HPDE6-E6E7 (cell line): ENCODE results near the gene PCDHA7.
A peak's percentile ranks its signal among the peaks of the same experiment; 100 is the strongest.
"Not testable (repeated sequence)": the region's sequence is repeated elsewhere in the genome, so short reads cannot be mapped to it uniquely, and the experiment has no call there.

Experiments
- DNase-seq: peaks from one replicate; pipeline ENCODE4 v3.0.0; 2011; ENCODE audit warnings: missing footprints; ENCODE audit errors: extremely low spot score

The PCDHA7 gene

GRCh38 chr5:140833993-140834392 lies at the start of gene PCDHA7:
Gene PCDHA7, plus strand, starts transcription at chr5:140834269. Its CDS starts 115 bp downstream, at chr5:140834384.
- DNase-seq: no peak

GRCh38 chr5:140785905-140786686 lies 48.0 kb upstream of the PCDHA7 start, which contains the start of gene PCDHA1:
Gene PCDHA1, plus strand, starts transcription at chr5:140786140.
- DNase-seq: no peak

DNA sequence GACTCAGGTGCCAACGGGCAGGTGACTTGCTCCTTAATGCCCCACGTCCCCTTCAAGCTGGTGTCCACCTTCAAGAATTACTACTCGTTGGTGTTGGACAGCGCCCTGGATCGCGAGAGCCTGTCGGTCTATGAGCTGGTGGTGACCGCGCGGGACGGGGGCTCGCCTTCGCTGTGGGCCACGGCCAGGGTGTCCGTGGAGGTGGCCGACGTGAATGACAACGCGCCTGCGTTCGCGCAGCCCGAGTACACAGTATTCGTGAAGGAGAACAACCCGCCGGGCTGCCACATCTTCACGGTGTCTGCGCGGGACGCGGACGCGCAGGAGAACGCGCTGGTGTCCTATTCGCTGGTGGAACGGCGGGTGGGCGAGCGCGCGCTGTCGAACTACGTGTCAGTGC lies 46.6 kb upstream of the PCDHA7 start:
- not testable (repeated sequence) for DNase-seq

- not testable (repeated sequence) for DNase-seq
These were observed 46.1 kb upstream of the PCDHA7 start for GRCh38 chr5:140787849-140788504.

DNA sequence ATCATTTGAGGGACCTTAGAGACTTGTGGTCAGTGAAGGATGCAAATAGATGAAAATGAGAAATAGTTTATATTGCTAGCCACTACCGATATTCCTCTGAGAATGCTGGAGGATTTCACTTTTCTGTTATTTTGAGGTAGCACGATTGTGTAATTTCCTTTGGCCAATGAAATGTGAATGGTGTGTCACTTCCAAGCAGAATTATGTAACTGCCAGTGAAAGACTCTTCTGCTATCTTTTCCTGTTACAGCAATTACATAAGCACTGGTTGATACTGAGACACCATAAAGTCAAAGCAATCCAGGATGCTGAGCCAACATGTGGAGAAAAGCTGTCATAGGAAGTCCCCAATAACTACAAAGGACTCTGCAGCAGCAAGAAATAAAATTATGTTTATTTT lies 43.0 kb upstream of the PCDHA7 start:
- DNase-seq: no peak

DNA sequence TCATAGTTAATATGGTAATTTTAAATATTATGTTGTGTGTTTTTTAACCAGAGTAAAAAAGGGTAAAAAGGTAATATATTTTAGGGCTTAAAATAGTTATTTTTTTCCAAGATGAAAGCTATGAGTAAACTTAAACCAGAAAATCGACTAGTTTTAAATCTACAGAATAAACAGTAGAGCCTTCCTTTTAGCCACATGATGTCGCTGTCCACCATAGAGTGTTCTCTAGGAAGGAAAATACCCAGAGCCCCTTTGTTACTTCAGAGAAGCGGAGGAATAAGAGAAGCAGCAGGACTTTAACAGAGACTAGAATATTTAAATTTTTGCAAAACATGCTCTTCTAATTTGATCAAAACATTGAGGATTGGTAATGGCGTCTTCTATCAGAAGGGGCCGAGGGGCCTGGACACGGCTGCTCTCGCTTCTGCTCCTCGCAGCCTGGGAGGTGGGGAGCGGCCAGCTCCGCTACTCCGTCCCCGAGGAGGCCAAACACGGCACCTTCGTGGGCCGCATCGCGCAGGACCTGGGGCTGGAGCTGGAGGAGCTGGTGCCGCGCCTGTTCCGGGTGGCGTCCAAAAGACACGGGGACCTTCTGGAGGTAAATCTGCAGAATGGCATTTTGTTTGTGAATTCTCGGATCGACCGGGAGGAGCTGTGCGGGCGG lies 39.3 kb upstream of the PCDHA7 start, which contains the start of gene PCDHA2:
TSS of gene PCDHA2 (plus strand) at position 258 of the 664 bp plus-strand sequence.
- DNase-seq: no peak

GRCh38 chr5:140795259-140795641 lies 38.8 kb upstream of the PCDHA7 start:
- no peak for DNase-seq

DNA sequence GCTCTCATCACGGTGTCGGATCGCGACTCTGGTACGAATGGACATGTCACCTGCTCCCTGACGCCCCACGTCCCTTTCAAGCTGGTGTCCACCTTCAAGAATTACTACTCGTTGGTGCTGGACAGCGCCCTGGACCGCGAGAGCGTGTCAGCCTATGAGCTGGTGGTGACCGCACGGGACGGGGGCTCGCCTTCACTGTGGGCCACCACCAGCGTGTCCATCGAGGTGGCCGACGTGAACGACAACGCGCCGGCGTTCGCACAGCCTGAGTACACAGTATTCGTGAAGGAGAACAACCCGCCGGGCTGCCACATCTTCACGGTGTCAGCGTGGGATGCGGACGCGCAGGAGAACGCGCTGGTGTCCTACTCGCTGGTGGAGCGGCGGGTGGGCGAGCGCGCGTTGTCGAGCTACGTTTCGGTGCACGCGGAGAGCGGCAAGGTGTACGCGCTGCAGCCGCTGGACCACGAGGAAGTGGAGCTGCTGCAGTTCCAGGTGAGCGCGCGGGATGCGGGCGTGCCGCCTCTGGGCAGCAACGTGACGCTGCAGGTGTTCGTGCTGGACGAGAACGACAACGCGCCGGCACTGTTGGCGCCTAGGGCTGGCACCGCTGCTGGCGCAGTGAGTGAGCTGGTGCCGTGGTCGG lies 37.9 kb upstream of the PCDHA7 start:
- not testable (repeated sequence) for DNase-seq

DNA sequence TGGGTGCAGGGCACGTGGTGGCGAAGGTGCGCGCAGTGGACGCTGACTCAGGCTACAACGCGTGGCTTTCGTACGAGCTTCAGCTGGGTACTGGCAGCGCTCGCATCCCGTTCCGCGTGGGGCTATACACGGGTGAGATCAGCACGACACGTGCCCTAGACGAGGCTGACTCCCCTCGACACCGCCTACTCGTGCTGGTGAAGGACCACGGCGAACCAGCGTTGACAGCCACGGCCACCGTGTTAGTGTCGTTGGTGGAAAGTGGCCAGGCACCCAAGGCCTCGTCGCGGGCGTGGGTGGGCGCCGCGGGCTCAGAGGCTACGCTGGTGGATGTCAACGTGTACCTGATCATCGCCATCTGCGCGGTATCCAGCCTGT lies 37.4 kb upstream of the PCDHA7 start:
- DNase-seq: no peak

GRCh38 chr5:140800816-140801493 lies 33.1 kb upstream of the PCDHA7 start, which contains the start of gene PCDHA3:
Gene PCDHA3, plus strand, starts transcription at chr5:140801057.
- no peak for DNase-seq

DNA sequence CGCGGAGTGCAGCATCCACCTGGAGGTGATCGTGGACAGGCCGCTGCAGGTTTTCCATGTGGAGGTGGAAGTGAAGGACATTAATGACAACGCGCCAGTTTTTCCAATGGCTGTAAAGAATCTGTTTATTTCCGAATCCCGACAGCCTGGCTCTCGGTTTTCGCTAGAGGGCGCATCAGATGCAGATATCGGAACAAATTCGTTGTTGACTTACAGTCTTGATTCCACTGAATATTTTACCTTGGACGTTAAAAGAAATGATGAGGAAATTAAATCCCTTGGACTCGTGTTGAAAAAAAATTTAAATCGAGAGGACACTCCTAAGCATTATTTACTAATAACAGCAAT lies 32.6 kb upstream of the PCDHA7 start:
- no peak for DNase-seq

DNA sequence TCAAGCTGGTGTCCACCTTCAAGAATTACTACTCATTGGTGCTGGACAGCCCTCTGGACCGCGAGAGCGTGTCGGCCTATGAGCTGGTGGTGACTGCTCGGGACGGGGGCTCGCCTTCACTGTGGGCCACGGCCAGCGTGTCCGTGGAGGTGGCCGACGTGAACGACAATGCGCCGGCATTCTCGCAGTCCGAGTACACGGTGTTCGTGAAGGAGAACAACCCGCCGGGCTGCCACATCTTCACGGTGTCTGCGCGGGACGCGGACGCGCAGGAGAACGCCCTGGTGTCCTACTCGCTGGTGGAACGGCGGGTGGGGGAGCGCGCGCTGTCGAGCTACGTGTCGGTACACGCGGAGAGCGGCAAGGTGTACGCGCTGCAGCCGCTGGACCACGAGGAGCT lies 31.7 kb upstream of the PCDHA7 start:
- not testable (repeated sequence) for DNase-seq

DNA sequence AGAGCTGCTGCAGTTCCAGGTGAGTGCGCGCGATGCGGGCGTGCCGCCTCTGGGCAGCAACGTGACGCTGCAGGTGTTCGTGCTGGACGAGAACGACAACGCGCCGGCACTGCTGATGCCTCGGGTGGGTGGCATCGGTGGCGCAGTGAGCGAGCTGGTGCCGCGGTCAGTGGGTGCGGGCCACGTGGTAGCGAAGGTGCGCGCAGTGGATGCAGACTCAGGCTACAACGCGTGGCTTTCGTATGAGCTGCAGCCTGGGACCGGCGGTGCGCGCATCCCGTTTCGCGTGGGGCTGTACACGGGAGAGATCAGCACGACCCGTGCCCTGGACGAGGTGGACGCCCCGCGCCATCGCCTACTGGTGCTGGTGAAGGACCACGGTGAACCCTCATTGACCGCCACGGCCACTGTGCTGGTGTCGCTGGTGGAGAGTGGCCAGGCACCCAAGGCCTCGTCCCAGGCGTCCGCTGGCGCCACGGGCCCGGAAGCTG lies 31.2 kb upstream of the PCDHA7 start:
- no peak for DNase-seq

GRCh38 chr5:140806834-140807775 lies 27.0 kb upstream of the PCDHA7 start, which contains the start of gene PCDHA4:
Gene PCDHA4, plus strand, starts transcription at chr5:140807068.
- DNase-seq: peak; percentile 11

DNA sequence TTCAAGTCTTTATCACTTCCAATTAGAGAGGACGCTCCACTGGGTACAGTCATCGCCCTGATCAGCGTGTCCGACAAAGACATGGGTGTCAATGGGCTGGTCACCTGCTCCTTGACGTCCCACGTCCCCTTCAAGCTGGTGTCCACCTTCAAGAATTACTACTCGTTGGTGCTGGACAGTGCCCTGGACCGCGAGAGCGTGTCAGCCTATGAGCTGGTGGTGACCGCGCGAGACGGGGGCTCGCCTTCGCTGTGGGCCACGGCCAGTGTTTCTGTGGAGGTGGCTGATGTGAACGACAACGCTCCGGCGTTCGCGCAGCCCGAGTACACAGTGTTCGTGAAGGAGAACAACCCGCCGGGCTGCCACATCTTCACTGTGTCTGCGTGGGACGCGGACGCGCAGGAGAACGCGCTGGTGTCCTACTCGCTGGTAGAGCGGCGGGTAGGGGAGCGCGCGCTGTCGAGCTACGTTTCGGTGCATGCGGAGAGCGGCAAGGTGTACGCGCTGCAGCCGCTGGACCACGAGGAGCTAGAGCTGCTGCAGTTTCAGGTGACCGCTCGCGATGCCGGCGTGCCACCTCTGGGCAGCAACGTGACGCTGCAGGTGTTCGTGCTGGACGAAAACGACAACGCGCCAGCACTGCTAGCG lies 25.7 kb upstream of the PCDHA7 start:
- not testable (repeated sequence) for DNase-seq

GRCh38 chr5:140808889-140809291 lies 25.2 kb upstream of the PCDHA7 start:
- no peak for DNase-seq

- no peak for DNase-seq
These were observed 12.4 kb upstream of the PCDHA7 start, which contains the start of gene PCDHA5 for GRCh38 chr5:140821375-140822280. Gene PCDHA5, plus strand, starts transcription at chr5:140821613.

DNA sequence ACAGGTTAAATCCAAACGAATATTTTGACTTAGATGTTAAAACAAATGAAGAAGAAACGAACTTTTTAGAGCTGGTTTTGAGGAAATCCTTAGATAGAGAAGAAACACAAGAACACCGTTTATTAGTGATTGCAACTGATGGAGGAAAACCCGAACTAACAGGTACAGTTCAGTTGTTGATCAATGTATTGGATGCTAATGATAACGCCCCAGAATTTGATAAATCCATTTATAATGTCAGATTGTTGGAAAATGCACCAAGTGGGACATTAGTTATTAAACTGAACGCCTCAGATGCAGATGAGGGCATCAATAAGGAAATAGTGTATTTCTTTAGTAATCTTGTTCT lies 11.8 kb upstream of the PCDHA7 start:
- DNase-seq: no peak

DNA sequence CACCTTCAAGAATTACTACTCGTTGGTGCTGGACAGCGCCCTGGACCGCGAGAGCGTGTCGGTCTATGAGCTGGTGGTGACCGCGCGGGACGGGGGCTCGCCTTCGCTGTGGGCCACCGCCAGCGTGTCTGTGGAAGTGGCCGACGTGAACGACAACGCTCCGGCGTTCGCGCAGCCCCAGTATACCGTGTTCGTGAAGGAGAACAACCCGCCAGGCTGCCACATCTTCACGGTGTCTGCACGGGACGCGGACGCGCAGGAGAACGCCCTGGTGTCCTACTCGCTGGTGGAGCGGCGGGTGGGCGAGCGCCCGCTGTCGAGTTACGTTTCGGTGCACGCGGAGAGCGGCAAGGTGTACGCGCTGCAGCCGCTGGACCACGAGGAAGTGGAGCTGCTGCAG lies 11.1 kb upstream of the PCDHA7 start:
- DNase-seq: not testable (repeated sequence)
